ENCODE measurements around the gene MTFMT. TPM values are rescaled to one million over a fixed set of nuclear protein-coding genes. Genes with fewer than 3 reads are reported as not detected.
A peak's percentile ranks its signal among the peaks of the same experiment; 100 is the strongest.
"Not testable (repeated sequence)": the region's sequence is repeated elsewhere in the genome, so short reads cannot be mapped to it uniquely, and the experiment has no call there.

The MTFMT gene
- total RNA-seq, 2 experiments from 2014 or later: 13.3 to 15.5 TPM

DNA sequence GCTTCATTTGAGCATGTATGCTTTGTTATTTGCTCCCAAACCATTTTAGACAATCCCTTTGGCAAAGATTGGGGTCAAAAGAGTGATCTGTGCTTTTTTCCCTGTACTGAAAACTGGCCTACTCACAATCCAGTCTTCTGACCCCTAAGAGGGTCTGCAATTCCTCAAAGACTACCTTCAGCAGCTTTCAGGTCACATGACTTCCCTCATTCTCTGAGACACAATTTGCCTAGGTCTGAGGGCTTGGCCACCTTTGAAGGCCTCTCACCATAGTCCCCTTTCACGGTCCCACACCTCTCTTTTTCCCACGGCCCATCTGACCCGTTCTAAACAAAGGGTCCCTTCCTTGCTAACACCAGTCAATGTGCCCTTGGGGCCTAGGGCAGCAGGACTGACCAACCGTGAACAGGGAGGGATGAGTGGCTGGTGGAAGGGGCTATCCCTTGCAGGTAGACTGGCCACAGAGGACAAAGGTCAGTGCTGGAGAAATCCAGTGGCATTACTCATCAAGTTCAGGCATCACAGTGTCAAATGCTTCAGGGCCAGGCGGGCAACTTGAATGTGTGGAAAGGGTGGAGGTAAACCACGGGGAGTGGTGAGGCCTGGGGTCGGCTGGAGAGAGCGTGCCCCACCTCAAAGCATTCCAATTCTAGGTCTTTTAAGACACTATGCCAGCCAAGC lies 27.6 kb upstream of the MTFMT start:
- Mint-ChIP-seq H3K9me3 (no peaks in the 10 kb centered on the region), H3K27me3 (peaks cover under 1% of the 10 kb centered on the region), H3K36me3 (ENCODE audit: low read depth) (no peaks in the 10 kb centered on the region), H3K27ac (no peak overlapping the region), H3K4me1 (peaks cover 7% of the 10 kb centered on the region), H3K4me3 (no peak overlapping the region)
- POLR2A ChIA-PET: no interaction called here
- CTCF ChIA-PET: interaction anchor here (0.7 to 4.7 kb wide), 5 partner anchors 23 to 936 kb away, joined by 3 to 18 read pairs (median 3); no protein-coding TSS in a partner anchor
- no peak for DNase-seq

DNA sequence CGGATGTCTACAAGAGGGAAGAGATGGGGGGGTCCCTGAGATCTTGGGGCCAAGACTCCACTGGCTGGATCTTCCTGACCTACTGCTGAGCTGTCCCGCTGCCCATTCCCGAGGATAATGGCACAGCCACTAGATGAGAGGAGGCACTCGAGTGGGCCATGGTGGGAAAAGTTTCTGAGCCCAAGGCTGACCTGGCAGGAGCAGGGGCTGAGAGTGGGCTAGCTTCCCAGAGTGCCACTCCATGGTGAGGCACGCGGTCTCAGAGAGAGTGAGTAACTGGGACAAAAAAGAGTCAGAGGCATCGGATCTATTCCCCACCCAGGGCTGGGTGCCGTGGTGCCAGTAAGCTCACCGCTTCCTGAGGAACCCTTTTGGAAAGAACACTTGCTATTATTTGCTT lies 26.7 kb upstream of the MTFMT start:
- no peak overlapping the region for H3K4me3 Mint-ChIP-seq
- CTCF ChIA-PET: interaction anchor here (0.7 to 4.7 kb wide), 8 partner anchors 14 to 935 kb away, joined by 3 to 18 read pairs (median 3); no protein-coding TSS in a partner anchor
- no peaks in the 10 kb centered on the region for H3K36me3 Mint-ChIP-seq (ENCODE audit: low read depth)
- no peaks in the 10 kb centered on the region for H3K27me3 Mint-ChIP-seq
- no peak overlapping the region for H3K27ac Mint-ChIP-seq
- no peaks in the 10 kb centered on the region for H3K9me3 Mint-ChIP-seq
- H3K4me1 Mint-ChIP-seq: peaks cover 8% of the 10 kb centered on the region
- POLR2A ChIA-PET: interaction anchor here (1.6 to 2.3 kb wide), 2 partner anchors 241 to 249 kb away, joined by 6 to 7 read pairs; partner anchors contain the start of gene RNU5B-1
- no peak for DNase-seq

DNA sequence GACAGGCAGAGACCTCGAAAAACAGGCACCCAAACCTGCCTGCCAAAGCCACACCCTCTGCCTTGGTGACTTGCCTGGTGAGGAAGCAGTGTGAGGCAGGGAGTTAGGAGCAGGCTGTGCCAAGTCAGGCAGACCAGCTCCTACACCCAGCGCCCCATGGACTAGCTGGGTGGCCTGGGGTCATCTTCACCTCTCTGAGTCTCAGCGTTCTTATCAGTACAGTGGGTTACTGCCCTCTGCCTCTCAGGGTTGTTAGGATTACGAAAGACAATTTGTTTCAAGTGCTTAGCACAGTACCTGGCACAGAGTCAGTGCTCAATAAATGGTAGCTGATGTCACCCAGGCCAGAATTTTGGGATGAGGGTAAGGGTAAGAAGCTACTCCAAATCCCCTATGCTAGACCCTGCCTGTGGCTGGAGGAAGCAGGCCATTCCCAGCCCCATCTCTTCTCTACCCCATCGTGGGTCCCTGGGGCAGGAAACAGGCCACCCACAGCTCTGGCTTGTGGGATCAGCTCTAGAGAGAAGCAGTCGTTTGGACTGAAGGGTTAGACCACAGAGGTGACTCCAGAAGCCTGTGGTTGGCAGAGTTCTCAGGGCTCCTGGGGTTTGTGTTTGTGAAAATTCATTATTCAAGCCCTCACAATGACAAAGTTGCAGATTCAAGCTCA lies 25.9 kb upstream of the MTFMT start:
- no peak overlapping the region for H3K4me3 Mint-ChIP-seq
- no peak overlapping the region for H3K27ac Mint-ChIP-seq
- no peak for DNase-seq
- no peaks in the 10 kb centered on the region for H3K36me3 Mint-ChIP-seq (ENCODE audit: low read depth)
- H3K27me3 Mint-ChIP-seq: no peaks in the 10 kb centered on the region
- H3K9me3 Mint-ChIP-seq: no peaks in the 10 kb centered on the region
- peaks cover 10% of the 10 kb centered on the region for H3K4me1 Mint-ChIP-seq
- ChIA-PET CTCF (interaction anchor here (1.0 to 4.7 kb wide), 7 partner anchors 13 to 47 kb away, joined by 3 to 18 read pairs (median 6); no protein-coding TSS in a partner anchor), POLR2A (interaction anchor here (1.6 to 2.3 kb wide), 2 partner anchors 242 to 249 kb away, joined by 6 to 7 read pairs; partner anchors contain the start of gene RNU5B-1)

DNA sequence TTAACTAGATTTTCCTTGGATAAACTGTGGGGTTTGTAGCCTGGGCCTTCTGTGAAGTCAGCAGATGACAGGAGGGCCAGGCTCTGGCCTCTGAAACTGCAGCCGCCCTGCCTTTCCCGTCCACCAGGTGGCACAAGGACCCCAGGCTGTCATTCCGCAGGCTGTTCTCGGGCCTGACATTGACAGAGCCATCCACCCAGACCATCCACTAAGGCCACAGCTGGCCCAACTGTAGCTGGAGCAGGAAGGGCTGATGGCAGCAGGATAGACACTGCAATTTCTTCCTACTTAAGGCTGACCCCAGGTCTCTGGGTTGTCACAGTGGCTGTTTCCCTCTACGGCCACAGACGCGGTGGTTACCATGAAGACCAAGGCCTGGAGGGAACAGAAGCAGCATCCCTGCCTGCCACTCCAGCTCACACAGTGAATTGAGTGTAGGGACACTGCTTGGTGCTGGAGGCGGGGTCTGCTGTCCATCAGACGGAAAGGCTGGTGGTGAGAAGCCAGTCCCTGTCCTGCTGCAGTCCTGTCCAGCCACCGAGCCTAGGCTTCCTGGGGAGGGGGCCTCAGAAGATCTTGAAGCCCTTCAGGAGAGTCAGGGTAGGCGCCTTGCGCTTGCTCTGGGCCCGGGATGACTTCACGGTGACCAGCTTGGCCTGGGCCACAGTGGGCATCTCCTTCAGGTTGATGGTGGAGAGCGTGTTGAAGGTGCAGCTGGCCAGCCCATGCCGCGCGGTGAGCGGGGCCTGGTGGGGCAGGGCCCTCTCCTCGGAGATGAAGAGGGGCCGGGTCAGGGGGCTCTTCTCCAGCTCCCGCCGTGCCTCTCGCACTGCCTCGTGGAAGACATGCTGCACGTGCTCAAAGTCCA lies 25.1 kb upstream of the MTFMT start:
- ChIA-PET CTCF (interaction anchor here (0.8 to 4.7 kb wide), 7 partner anchors 12 to 231 kb away, joined by 3 to 18 read pairs (median 6); no protein-coding TSS in a partner anchor), POLR2A (interaction anchor here (1.6 to 2.3 kb wide), 2 partner anchors 243 to 250 kb away, joined by 6 to 7 read pairs; partner anchors contain the start of gene RNU5B-1)
- peak; percentile 66 for DNase-seq

DNA sequence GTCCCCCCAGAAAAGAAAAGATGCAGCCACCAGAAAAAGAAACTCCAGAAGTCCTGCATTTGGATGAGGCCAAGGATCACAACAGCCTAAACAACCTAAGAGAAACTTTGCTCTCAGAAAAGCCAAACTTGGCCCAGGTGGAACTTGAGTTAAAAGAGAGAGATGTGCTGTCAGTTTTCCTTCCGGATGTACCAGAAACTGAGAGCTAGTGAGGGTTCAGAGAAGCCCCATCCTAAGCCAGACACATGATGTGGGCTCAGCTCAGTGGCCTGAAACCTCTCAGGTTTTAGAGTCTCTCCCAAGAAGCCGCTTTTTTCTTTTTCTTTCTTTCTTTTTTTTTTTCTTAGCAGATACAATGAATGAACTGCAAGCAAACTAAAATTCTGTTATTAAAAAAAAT lies 23.5 kb upstream of the MTFMT start:
- POLR2A ChIA-PET: interaction anchor here (0.9 to 1.2 kb wide), 2 partner anchors 133 to 252 kb away, joined by 3 to 4 read pairs; partner anchors contain the start of genes CLPX and RNU5B-1
- CTCF ChIA-PET: interaction anchor here (0.6 to 4.7 kb wide), 3 partner anchors 26 to 49 kb away, joined by 3 to 18 read pairs (median 7); no protein-coding TSS in a partner anchor
- H3K27me3 Mint-ChIP-seq: no peaks in the 10 kb centered on the region
- H3K36me3 Mint-ChIP-seq (ENCODE audit: low read depth): no peaks in the 10 kb centered on the region
- no peak for DNase-seq
- no peak overlapping the region for H3K4me3 Mint-ChIP-seq
- H3K4me1 Mint-ChIP-seq: peaks cover 22% of the 10 kb centered on the region
- no peaks in the 10 kb centered on the region for H3K9me3 Mint-ChIP-seq
- no peak overlapping the region for H3K27ac Mint-ChIP-seq

More for the DNA sequence above, 25.1 kb upstream of the MTFMT start:
- H3K9me3 Mint-ChIP-seq: no peaks in the 10 kb centered on the region
- H3K27ac Mint-ChIP-seq: no peak overlapping the region
- peaks cover 18% of the 10 kb centered on the region for H3K4me1 Mint-ChIP-seq
- H3K36me3 Mint-ChIP-seq (ENCODE audit: low read depth): no peaks in the 10 kb centered on the region
- no peaks in the 10 kb centered on the region for H3K27me3 Mint-ChIP-seq
- H3K4me3 Mint-ChIP-seq: no peak overlapping the region

DNA sequence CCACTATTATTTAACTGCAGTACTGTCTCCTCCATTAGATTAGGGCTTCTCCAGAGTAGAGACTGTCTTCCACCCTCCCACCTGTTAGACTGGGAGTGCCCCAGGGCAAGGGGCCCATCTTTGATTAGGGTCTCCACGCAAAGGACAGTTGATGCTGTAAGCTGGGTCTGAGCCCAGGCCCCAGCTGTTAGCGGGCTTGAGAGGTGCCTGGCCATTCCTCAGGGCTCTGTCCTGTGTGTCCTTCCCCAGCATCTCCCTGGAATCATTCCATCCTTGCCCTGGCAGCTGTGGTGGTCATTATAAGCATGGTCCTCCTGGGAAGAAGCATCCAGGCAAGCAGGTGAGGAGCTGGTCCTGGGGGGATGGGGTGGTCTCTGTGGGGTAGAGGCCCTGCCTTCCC lies 21.8 kb upstream of the MTFMT start:
- no peak for DNase-seq
- Mint-ChIP-seq H3K27me3 (no peaks in the 10 kb centered on the region), H3K9me3 (no peaks in the 10 kb centered on the region), H3K36me3 (ENCODE audit: low read depth) (no peaks in the 10 kb centered on the region), H3K4me3 (no peak overlapping the region), H3K4me1 (peaks cover 22% of the 10 kb centered on the region), H3K27ac (no peak overlapping the region)
- ChIA-PET POLR2A (no interaction called here), CTCF (interaction anchor here (1.0 kb wide), 1 partner anchor 17 kb away, joined by 4 read pairs; no protein-coding TSS in a partner anchor)

DNA sequence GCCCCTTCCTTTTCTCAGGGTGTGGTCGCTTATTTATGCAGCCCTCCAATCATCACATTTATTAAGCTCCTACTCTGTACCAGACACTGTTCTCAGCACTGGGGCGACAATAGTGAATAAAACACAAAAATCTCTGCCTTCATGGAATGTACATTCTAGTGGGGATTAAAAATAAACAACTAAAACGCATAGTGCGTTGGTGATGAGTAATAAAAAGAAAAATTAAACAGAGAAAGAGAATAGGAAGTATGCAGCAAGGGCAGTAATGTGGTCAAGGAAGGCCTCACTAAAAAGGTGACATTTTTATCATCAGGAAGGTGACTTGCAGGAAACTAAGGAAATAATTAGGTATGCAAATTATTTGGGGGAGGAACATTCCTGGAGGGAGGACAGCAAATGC lies 20.8 kb upstream of the MTFMT start:
- Mint-ChIP-seq H3K36me3 (ENCODE audit: low read depth) (no peaks in the 10 kb centered on the region), H3K9me3 (no peaks in the 10 kb centered on the region), H3K4me1 (peaks cover 16% of the 10 kb centered on the region), H3K27me3 (no peaks in the 10 kb centered on the region), H3K4me3 (no peak overlapping the region), H3K27ac (no peak overlapping the region)
- ChIA-PET CTCF (no interaction called here), POLR2A (interaction anchor here (1.0 kb wide), 1 partner anchor 254 kb away, joined by 5 read pairs; the partner anchor contains the start of gene RNU5B-1)
- DNase-seq: no peak

DNA sequence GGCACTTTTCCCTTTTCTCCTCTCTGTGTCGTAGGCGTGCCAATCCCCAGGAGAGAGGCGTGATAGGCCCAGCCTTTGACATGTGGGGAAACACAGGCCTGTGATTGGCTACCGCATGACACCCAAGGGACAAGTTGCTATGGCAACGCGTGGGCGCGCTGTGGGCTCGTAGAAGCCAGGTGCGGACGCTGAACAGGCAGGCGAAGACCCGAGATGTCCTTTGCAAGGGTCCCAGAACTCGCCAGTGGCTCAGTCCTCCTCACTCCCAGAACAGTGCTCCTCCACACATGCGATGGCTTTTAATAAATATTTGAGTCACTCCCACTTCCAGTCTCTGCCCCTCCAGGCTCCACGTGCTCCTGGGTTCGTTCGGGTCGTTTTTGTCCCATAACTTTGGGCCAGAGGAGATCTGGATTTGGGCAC lies 20.0 kb upstream of the MTFMT start:
- peak; percentile 85 for DNase-seq
- no peak overlapping the region for H3K27ac Mint-ChIP-seq
- ChIA-PET CTCF (no interaction called here), POLR2A (interaction anchor here (0.5 to 1.6 kb wide), 4 partner anchors 15 to 255 kb away, joined by 3 to 5 read pairs (median 5); partner anchors contain the start of gene RNU5B-1)
- H3K36me3 Mint-ChIP-seq (ENCODE audit: low read depth): no peaks in the 10 kb centered on the region
- H3K4me1 Mint-ChIP-seq: peaks cover 15% of the 10 kb centered on the region
- no peaks in the 10 kb centered on the region for H3K27me3 Mint-ChIP-seq
- H3K9me3 Mint-ChIP-seq: no peaks in the 10 kb centered on the region
- H3K4me3 Mint-ChIP-seq: peak overlapping the region; percentile 54

DNA sequence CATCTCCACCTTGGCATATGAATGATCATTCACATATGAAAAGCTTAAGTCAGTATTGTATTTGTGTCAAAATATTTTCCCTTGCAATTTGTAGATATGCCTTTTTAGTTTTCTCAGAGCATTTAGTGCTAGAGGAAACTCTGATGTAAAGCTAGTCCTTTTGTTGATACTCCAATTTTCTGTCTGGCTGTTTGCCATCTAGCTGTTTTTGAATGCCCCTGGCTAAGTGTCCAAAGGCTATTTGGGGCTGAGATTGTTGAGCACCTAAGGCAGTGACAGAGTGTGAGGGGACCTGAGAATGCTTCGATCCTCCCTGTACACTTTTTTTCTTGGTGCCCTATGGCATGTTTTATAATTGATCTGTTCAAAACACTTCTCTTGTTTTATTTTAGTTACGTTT lies 18.8 kb upstream of the MTFMT start:
- peaks cover 15% of the 10 kb centered on the region for H3K4me1 Mint-ChIP-seq
- peaks cover 2% of the 10 kb centered on the region for H3K27me3 Mint-ChIP-seq
- no peak for DNase-seq
- no peak overlapping the region for H3K27ac Mint-ChIP-seq
- H3K36me3 Mint-ChIP-seq (ENCODE audit: low read depth): no peaks in the 10 kb centered on the region
- no peak overlapping the region for H3K4me3 Mint-ChIP-seq
- POLR2A ChIA-PET: interaction anchor here (1.1 to 1.6 kb wide), 3 partner anchors 14 to 257 kb away, joined by 4 to 5 read pairs (median 5); partner anchors contain the start of gene RNU5B-1
- no peaks in the 10 kb centered on the region for H3K9me3 Mint-ChIP-seq
- CTCF ChIA-PET: interaction anchor here (0.6 kb wide), 1 partner anchor 469 kb away, joined by 3 read pairs; no protein-coding TSS in a partner anchor

DNA sequence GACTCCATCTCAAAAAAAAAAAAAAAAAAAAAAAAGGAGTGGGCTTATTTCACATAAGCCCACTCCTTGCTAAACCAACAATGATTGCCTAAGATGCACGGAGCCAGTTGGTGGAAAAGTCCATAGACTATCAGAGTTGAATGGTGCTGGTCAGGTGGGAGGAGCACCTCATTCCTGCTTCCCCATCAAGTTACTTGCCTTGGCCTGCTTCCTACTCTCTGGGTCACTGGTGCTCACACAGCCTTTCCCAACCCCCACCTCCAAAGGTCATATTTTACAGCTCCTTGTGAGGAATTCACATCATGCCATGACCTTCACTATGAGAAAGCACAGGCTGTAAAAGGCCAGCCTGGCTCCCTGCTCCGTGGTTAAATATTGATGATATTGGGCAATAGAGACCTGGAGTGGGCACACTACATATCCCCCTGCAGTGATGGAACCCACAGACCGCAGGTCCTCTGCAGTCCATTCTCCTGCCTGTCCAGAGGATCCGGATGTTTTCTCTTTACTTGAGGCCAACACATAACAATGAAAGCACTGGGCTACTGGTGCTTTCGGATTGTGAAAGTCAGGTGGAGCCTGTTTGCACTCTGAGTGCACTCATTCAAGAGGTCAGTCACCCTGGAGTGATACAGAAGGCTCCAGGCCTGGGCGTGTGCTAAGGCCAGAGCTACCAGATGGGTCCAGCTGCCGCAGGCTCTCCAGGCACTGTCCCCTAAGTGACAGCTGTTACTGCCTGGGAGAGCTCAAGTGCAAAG lies 15.5 kb upstream of the MTFMT start, which contains the start of gene SLC51B:
SLC51B (plus strand) TSS at position 664 of the 758 bp plus-strand sequence. CDS start 4,618 bp downstream, outside the sequence.
- DNase-seq: no peak
- POLR2A ChIA-PET: no interaction called here
- Mint-ChIP-seq H3K36me3 (ENCODE audit: low read depth) (no peaks in the 10 kb centered on the region), H3K4me3 (no peak within 1 kb of the TSS), H3K27me3 (peaks cover 11% of the 10 kb centered on the region), H3K27ac (no peak within 1 kb of the TSS), H3K4me1 (peaks cover 7% of the 10 kb centered on the region), H3K9me3 (no peaks in the 10 kb centered on the region)
- CTCF ChIA-PET: interaction anchor here (1.0 kb wide), 1 partner anchor 11 kb away, joined by 3 read pairs; no protein-coding TSS in a partner anchor

DNA sequence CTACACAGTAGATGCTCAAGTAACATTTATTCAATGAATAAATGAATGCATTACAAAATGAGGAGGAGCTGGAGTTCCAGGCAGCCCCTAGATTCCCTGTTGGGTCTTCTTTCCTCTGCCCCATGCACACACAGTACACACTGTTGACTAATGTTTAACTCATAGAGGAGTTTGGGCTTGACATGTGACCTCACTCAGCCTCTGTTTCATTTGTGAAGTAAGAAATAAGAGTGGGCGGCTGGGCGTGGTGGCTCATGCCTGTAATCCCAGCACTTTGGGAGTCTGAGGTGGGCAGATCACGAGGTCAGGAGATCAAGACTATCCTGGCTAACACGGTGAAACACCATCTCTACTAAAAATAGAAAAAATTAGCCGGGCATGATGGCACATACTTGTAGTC lies 14.8 kb upstream of the MTFMT start:
- H3K4me3 Mint-ChIP-seq; H3K9me3 Mint-ChIP-seq; POLR2A ChIA-PET; H3K36me3 Mint-ChIP-seq (ENCODE audit: low read depth); H3K4me1 Mint-ChIP-seq; H3K27ac Mint-ChIP-seq; DNase-seq: not testable (repeated sequence)
- peaks cover 11% of the 10 kb centered on the region for H3K27me3 Mint-ChIP-seq
- CTCF ChIA-PET: interaction anchor here (1.0 kb wide), 1 partner anchor 10 kb away, joined by 3 read pairs; no protein-coding TSS in a partner anchor
